Measurements from ENCODE around the gene ZKSCAN7.
"Not testable (repeated sequence)": the region's sequence is repeated elsewhere in the genome, so short reads cannot be mapped to it uniquely, and the experiment has no call there.

Gene ZKSCAN7

DNA sequence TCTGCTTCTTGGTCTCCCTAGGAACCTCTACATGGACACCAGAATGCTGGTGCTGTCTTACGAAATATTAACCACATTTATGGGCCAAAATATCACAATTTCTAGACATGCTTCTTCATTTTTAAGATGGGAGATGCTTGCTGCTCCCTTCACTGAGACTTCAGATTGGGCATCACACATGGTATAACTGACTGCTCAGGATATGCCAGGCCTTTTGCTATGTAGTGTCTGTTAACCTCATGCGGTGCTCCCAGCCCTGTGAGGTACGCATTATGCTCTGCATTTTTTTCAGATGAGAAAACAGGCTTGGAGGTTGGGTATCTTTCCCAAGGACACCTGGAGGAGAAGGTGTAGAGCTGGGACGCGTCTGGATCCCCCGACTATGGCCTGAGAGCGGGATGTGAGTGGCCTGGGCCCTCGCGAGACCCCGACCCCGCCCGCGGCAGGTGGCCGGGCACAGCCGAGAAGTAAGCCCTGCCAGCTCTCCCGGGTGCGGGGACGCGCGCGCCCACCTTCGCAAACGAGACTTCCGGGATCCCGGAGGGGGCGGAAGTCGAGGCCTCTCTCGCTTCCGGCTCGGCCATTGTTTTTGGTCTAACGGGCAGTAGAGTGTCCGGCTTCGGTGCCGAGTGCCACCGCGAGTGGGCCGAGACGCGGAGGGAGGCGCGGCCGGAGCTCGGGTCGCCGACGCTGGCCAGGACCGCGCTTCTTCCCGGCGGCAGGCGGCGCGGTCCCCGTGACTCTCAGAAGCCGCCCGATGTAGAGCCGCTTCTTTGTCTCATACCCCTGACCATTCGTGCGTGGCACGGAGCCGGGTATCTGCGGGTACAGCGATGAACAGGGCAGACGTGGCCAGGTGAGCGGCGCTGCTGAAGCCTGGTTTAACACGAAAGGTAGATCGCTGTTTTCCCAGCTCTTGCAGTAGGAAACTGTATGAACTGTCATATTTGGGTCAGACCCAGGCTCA lies at the start of gene ZKSCAN7:
ZKSCAN7 (plus strand) TSS at position 568 of the 967 bp plus-strand sequence. CDS start 1,855 bp downstream, outside the sequence.
- DNase-seq (ENCODE audit: low read depth in 2 of 2), result peak; percentile 35 to 36

GRCh38 chr3:44506556-44506955 lies 48.4 kb upstream of the ZKSCAN7 start:
- DNase-seq (ENCODE audit: low read depth in 2 of 2), result no peak

GRCh38 chr3:44506961-44507360 lies 48.0 kb upstream of the ZKSCAN7 start:
- no peak for DNase-seq (ENCODE audit: low read depth in 2 of 2)

DNA sequence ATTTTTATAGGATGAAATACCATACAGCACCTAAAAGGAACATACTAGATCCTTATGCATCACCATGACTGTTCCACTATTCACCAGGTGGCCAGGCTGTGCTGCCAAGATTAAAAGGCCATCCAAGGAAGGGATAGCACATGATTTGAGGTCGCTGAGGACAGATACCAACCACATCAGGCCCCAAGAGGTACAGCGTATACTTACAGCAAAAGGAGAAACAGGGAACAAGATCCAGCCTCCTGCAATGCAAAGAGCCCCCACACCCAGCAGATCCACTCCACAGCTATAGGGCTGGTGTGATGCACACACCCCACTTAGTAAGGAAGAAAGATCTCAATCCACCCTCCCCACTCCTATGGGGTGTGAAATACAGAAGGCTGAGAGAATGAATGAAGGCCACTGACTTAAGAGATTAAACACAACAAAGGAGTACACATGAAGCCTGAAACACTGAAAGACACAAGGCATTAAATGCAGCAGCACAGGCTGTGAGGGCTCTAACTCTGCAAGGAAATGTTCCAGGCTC lies 45.5 kb upstream of the ZKSCAN7 start:
- DNase-seq (ENCODE audit: low read depth in 2 of 2), result no peak

DNA sequence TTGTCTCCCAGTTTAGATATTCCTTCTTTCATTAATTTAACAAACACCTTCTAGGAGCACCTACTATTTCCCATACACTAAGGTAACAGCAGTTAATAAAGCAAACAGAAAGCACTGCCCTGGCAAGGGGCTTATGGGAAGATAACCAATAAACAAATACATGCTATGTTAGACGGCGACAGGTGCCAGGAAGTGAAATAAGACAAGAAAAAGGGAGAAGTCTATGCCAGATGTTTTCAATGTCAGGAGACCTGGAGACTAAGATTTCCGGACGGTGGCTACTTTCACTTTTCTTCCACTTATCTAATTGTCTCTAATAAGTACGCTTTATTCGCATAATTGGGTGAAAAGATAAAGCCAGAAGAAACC lies 45.0 kb upstream of the ZKSCAN7 start:
- DNase-seq (ENCODE audit: low read depth in 2 of 2), result no peak

- DNase-seq (ENCODE audit: low read depth in 2 of 2), result no peak
These were observed 43.8 kb upstream of the ZKSCAN7 start for GRCh38 chr3:44511238-44511566.

DNA sequence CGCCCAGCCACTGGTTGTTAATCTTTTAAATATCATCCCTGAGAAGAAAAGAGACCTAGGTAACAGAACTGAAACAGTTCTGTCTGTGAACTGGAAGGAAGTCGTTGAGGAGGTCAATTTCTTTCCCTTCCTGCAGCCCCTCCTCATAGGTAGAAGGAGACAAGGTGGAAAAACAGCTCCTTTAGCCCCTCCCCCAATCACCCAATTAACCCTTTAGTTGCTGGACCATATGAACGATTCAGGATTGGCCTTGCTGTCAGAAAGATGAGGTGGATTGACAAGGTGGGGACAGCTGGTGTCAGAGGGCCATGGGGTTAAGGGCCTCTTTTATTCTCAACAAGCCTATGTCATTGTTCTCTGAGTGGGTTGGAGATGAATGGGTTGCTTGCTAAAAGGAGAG lies 41.5 kb upstream of the ZKSCAN7 start:
- DNase-seq (ENCODE audit: low read depth in 2 of 2), result no peak

DNA sequence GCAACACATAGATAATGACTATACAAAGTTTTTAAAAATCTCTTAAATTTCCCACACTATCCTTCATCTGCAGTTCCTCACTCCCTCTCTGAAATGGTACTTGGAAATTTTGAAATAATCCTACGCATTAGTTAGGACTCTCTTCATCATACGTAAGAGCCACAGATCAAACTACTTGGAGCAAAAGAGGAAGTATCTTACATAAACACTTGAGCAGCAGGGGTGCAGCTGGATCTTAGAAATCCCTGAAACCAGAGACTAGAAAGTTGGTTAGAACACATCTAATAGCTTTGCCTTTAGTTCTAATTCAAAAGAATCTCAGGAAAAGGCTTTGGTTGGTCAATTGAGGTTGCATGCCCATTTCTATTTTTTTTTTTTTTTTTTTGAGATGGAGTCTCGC lies 38.8 kb upstream of the ZKSCAN7 start:
- no peak for DNase-seq (ENCODE audit: low read depth in 2 of 2)

GRCh38 chr3:44518782-44519156 lies 36.2 kb upstream of the ZKSCAN7 start:
- no peak for DNase-seq (ENCODE audit: low read depth in 2 of 2)

DNA sequence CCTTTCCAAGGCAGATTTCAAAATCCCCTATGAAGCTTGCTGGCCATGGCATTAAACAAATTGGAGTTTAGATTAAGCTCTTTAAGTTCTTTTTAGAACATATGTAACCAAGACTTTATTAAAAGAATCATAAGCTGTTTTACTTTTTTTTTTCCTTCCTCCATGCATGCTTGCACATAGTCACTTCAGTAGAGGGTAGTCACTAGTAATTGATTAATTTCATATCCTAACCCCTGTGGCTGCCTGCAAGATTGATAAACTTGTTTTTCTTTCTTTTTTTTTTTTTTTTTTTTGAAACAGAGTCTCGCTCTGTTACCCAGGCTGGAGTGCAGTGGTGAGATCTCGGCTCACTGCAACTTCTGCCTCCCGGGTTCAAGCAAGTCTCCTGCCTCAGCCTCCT lies 33.3 kb upstream of the ZKSCAN7 start:
- DNase-seq (ENCODE audit: low read depth in 2 of 2), result no peak

DNA sequence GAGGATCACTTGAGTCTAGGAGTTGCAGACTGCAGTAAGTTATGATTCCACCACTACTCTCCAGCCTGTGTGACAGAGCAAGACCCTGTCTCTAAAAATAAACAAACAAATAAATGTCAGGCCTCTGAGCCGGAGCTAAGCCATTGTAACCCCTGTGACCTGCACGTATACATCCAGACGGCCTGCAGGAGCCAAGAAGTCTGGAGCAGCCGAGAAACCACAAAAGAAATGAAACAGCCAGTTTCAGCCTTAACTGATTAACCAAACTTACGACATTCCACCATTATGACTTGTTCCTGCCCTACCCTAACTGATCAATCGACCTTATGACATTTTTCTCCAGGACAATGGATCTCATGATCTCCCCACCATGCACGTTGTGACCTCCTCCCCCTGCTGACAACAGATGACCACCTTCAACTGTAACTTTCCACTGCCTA lies 32.5 kb upstream of the ZKSCAN7 start:
- DNase-seq (ENCODE audit: low read depth in 2 of 2), result no peak

DNA sequence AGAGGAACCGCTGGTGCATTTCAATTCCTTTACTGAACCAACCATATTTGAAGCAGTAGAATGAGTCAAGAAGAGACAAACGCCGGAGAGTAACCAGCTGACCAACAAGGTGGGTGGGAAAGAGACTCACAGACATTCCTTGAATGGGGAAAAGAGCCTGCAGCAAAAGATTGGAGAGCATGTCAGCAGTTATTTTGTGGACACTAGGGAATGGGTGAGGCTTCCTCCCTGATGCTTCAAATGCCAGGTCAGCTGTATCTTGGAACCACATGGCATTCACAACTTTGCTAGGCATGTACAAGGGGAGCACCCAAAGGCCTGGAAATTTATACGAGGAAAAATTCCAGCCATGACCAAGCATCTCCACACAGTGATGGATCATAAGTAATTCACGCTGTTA lies 29.9 kb upstream of the ZKSCAN7 start:
- DNase-seq (ENCODE audit: low read depth in 2 of 2), result no peak

- DNase-seq (ENCODE audit: low read depth in 2 of 2), result no peak
These were observed 25.1 kb upstream of the ZKSCAN7 start for GRCh38 chr3:44529927-44530326.

DNA sequence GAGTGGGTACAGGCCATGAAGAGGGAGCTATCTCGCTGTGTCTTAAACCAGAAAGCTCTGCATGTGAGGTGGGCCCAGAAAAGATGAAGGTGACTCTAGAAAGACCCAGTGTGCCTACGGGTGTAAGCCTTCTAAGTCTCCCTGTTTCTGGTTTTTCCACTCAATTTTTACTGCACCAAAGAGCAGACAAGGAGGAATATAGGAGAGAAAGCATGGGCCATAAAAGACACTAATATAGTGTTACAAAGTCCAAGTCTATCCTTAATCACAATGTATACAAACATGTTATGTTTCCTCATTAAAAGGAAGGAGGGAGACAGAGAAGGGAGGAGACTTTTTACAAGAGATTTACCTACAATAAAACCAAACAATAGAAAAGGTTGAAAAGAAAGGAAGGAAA lies 24.1 kb upstream of the ZKSCAN7 start:
- no peak for DNase-seq (ENCODE audit: low read depth in 2 of 2)

DNA sequence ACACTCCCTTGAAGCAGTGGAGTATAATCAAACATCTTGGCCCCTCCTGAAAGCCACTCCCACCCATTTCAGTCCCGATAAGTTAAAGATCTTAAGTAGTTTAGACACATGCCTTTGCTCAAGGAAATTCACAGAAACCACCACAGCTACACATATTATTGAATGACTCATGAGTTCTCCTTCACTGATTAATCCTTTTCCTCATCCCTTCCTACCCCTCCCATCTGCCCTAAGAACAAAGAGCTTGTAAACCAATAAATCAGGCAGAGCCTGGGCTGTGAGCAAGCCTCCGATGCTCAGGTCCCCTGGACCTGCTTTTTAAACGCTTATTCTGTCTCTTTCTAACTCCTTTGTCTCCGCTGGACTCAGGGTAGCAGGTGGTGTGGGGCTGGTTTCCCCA lies 20.3 kb upstream of the ZKSCAN7 start:
- DNase-seq (ENCODE audit: low read depth in 2 of 2), result not testable (repeated sequence)

- no peak for DNase-seq (ENCODE audit: low read depth in 2 of 2)
These were observed 19.6 kb upstream of the ZKSCAN7 start for GRCh38 chr3:44535364-44535763.

DNA sequence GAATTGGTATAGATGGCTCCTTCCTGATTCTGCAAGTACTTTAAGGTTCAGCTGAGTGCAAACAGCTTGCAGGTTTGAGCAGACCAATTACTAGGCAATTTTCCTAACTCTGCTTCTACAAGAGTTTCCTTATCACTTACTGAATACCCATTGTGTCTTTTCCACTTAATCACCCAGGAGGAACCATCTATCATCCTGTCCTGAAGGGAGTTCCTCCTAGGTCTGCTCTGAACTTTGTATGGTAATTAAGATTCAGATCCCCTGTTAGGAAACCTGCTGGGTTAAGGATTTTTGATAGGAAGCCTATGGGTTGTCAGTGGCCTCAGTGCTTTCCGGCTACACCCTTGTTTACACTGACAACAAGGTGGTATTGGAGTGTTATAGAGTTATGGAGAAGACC lies 10.2 kb upstream of the ZKSCAN7 start:
- DNase-seq (ENCODE audit: low read depth in 2 of 2), result not testable (repeated sequence)

DNA sequence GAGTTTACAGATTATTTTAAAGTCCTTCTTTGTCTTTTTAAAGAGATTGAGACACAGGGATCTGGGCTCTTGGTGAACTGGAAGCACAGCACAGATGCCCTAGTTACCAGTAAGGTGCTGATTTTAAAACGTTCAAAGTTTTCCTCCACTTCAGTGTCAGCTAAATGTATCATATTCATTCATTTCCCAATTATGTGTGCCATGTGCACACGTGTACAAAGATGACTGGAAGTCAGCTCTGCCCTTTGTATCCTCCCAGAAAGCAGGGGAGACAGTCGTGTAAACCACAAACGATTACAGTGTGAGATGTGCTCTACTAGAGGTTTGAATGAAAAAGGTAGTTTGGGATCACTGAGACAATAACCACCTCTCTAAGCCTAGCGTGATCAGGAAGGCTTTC lies 730 bp downstream of the ZKSCAN7 start:
- no peak for DNase-seq (ENCODE audit: low read depth in 2 of 2)

- DNase-seq (ENCODE audit: low read depth in 2 of 2), result no peak
These were observed 2.1 kb downstream of the ZKSCAN7 start for GRCh38 chr3:44557074-44557473.

DNA sequence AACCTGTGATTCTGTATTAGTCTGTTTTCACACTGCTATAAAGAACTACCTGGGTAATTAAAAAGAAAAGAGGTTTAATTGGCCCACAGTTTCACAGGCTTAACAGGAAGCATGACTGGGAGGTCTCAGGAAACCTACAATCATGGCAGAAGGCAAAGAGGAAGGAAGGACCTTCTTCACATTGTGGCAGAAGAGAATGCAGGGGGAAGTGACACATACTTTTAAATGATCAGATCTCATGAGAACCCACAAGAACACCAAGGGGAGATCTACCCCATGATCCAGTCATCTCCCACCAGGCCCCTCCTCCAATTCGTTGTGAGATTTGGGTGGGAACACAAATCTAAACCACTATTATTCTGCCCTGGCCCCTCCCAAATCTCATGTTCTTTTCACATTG lies 6.1 kb downstream of the ZKSCAN7 start:
- DNase-seq (ENCODE audit: low read depth in 2 of 2), result no peak

- no peak for DNase-seq (ENCODE audit: low read depth in 2 of 2)
These were observed 7.2 kb downstream of the ZKSCAN7 start for GRCh38 chr3:44562147-44562546.

- no peak for DNase-seq (ENCODE audit: low read depth in 2 of 2)
These were observed 13.6 kb downstream of the ZKSCAN7 start for GRCh38 chr3:44568561-44568960.

DNA sequence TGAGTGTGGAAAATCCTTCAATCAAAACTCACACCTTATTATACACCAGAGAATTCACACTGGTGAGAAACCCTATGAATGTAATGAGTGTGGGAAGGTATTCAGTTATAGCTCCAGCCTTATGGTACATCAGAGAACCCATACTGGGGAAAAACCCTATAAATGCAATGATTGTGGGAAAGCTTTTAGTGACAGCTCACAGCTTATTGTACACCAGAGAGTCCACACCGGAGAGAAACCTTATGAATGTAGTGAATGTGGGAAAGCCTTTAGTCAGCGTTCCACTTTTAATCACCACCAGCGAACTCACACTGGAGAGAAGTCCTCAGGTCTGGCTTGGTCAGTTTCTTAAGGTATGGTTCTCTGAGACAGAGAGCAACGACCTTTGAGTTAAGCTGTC lies 16.0 kb downstream of the ZKSCAN7 start:
- DNase-seq (ENCODE audit: low read depth in 2 of 2), result no peak

GRCh38 chr3:44576613-44577012 lies 21.6 kb downstream of the ZKSCAN7 start:
- DNase-seq (ENCODE audit: low read depth in 2 of 2), result no peak
